HepG2 (cell line): ENCODE results near the gene RAB43. TPM values are rescaled to one million over a fixed set of nuclear protein-coding genes. Genes with fewer than 3 reads are reported as not detected.

ENCODE experiments used
- ATAC-seq: fragments of 200-7000 bp; cut with Tn5 transposase; 3 replicates; pipeline ENCODE4 v1.9.1; 2020; ENCODE audit warnings: mild to moderate bottlenecking, moderate library complexity
- BruUV-seq: library from RNA; stranded (reverse); fragments of 400-500 nt; replicated peaks from 2 replicates; lab custom pipeline; 2021; lab: Mats Ljungman, UMichigan
- CTCF ChIA-PET: fragments of 300-600 bp; formaldehyde crosslinking; extraction: SDS; loops from one replicate; lab custom pipeline; 2021; ENCODE audit warnings: low total read pairs, inconsistent platforms, low intra/inter-chr PET ratio; lab: Yijun Ruan, JAX
- POLR2A ChIA-PET: fragments of 350-600 bp; sonication (Branson Sonifier 250); formaldehyde crosslinking; loops from one replicate; lab custom pipeline; 2020; ENCODE audit warnings: antibody characterized with exemption, inconsistent platforms; lab: Yijun Ruan, JAX
- DNase-seq: peaks from one replicate; pipeline ENCODE4 v3.0.0-alpha.2; 2015; ENCODE audit warnings: low spot score
- FAIRE-seq: peaks from 3 replicates; lab custom pipeline; 2011; peaks lifted over from hg19 to GRCh38; lab: Jason Lieb, UNC
- H2AFZ ChIP-seq: one replicate; pipeline ENCODE4 v1.6.1; 2011; ENCODE audit warnings: low read length, inconsistent platforms
- H3K27ac ChIP-seq: fragments of 300-600 bp; 3 replicates; pipeline ENCODE4 v1.8.0; 2011; ENCODE audit warnings: mixed run types, mild to moderate bottlenecking, mixed read lengths, low read length, inconsistent platforms; ENCODE audit not compliant: insufficient read depth; ENCODE audit errors: extremely low read length
- H3K27me3 ChIP-seq, 2 experiments: fragments of 200-600 bp in 1 of 2; 2 replicates in 1 of 2; 3 replicates in 1 of 2; pipeline versions ENCODE4 v1.6.0 to v1.8.0; 2011; ENCODE audit warnings: low read length in 2 of 2, mild to moderate bottlenecking in 2 of 2, moderate library complexity in 2 of 2, inconsistent platforms in 1 of 2; ENCODE audit not compliant: insufficient read depth in 2 of 2, control insufficient read depth in 1 of 2
- H3K36me3 ChIP-seq, 2 experiments: fragments of 200-600 bp in 1 of 2; replicated peaks in 1 of 2; 2 replicates in 1 of 2; 3 replicates in 1 of 2; pipeline versions ENCODE4 v1.5.1 to v1.8.0; 2011; ENCODE audit warnings: low read length in 2 of 2, inconsistent platforms in 1 of 2; ENCODE audit not compliant: insufficient read depth in 2 of 2, control insufficient read depth in 1 of 2
- H3K4me1 ChIP-seq: 2 replicates; pipeline ENCODE4 v1.5.1; 2012; ENCODE audit warnings: low read length, inconsistent platforms; ENCODE audit not compliant: insufficient read depth
- H3K4me2 ChIP-seq: 2 replicates; pipeline ENCODE4 v1.6.0; 2011; ENCODE audit warnings: low read depth, low read length, inconsistent platforms
- H3K4me3 ChIP-seq, 3 experiments: fragments of 200-600 bp in 1 of 3; sonication (generic), shearing (Covaris generic) in 1 of 3; replicated peaks in 1 of 3; 2 replicates each; pipeline ENCODE4 v1.5.1; 2011 to 2016; ENCODE audit warnings: low read length in 3 of 3, inconsistent platforms in 2 of 3, low read depth in 2 of 3, mild to moderate bottlenecking in 2 of 3, control low read depth in 1 of 3, mixed read lengths in 1 of 3; ENCODE audit not compliant: insufficient read depth in 1 of 3
- H3K79me2 ChIP-seq: one replicate; pipeline ENCODE4 v1.6.1; 2011; ENCODE audit warnings: low read length, inconsistent platforms; ENCODE audit not compliant: insufficient read depth
- H3K9ac ChIP-seq: 2 replicates; pipeline ENCODE4 v1.6.0; 2011; ENCODE audit warnings: mild to moderate bottlenecking, low read depth, low read length, inconsistent platforms; ENCODE audit not compliant: insufficient read depth
- H3K9me3 ChIP-seq: 2 replicates; pipeline ENCODE4 v1.5.1; 2012; ENCODE audit warnings: mild to moderate bottlenecking, low read length
- H4K20me1 ChIP-seq: 2 replicates; pipeline ENCODE4 v1.6.0; 2011; ENCODE audit warnings: inconsistent platforms, mild to moderate bottlenecking, low read length, moderate library complexity; ENCODE audit not compliant: insufficient read depth
- ASH2L ChIP-seq: fragments of 300-600, 200-600 bp; sonication (generic); IDR thresholded peaks from 2 replicates; pipeline ENCODE4 v1.7.0; 2017; ENCODE audit warnings: low read depth, mild to moderate bottlenecking, moderate library complexity, mixed read lengths, low read length; ENCODE audit not compliant: insufficient read length
- HINFP ChIP-seq: sonication (generic); formaldehyde crosslinking; IDR thresholded peaks from 2 replicates; pipeline ENCODE4 v1.4.0; 2020; ENCODE audit warnings: low read depth, mild to moderate bottlenecking, missing genetic modification reagents
- HMGXB3 ChIP-seq: sonication (generic); formaldehyde crosslinking; IDR thresholded peaks from 2 replicates; pipeline ENCODE4 v1.4.0; 2020; ENCODE audit warnings: missing genetic modification reagents, borderline replicate concordance
- KDM3A ChIP-seq: IDR thresholded peaks from 2 replicates; pipeline ENCODE4 v1.6.1; 2018; ENCODE audit warnings: low read depth, missing compliant biosample characterization
- KDM4B ChIP-seq: sonication (generic); formaldehyde crosslinking; IDR thresholded peaks from 2 replicates; pipeline ENCODE4 v1.4.0; 2020; ENCODE audit warnings: missing genetic modification reagents
- MAF1 ChIP-seq: sonication (generic); formaldehyde crosslinking; IDR thresholded peaks from 2 replicates; pipeline ENCODE4 v1.5.0; 2020; ENCODE audit warnings: missing genetic modification reagents, borderline replicate concordance
- MATR3 ChIP-seq: sonication (generic); formaldehyde crosslinking; IDR thresholded peaks from 2 replicates; pipeline ENCODE4 v1.4.0; 2020; ENCODE audit warnings: missing genetic modification reagents
- MEIS1 ChIP-seq: sonication (generic); formaldehyde crosslinking; IDR thresholded peaks from 2 replicates; pipeline ENCODE4 v1.9.0; 2021; ENCODE audit warnings: mild to moderate bottlenecking, missing genetic modification reagents, moderate library complexity, borderline replicate concordance
- RBM39 ChIP-seq: fragments of 200-400 bp; formaldehyde crosslinking; IDR thresholded peaks from one replicate; pipeline ENCODE4 v1.6.1; 2018; ENCODE audit warnings: antibody characterized with exemption, mild to moderate bottlenecking, low read depth, low read length; ENCODE audit not compliant: poor library complexity, severe bottlenecking
- SAFB2 ChIP-seq: sonication (generic); formaldehyde crosslinking; IDR thresholded peaks from 2 replicates; pipeline ENCODE4 v1.5.1; 2020; ENCODE audit warnings: missing genetic modification reagents, low read depth, mild to moderate bottlenecking, borderline replicate concordance
- SKIL ChIP-seq: sonication (generic); formaldehyde crosslinking; IDR thresholded peaks from 2 replicates; pipeline ENCODE4 v1.8.0; 2022; ENCODE audit warnings: missing genetic modification reagents, mild to moderate bottlenecking, moderate library complexity, borderline replicate concordance
- TFAP4 ChIP-seq: sonication (generic); IDR thresholded peaks from 2 replicates; pipeline ENCODE4 v1.6.1; 2016; ENCODE audit warnings: low read depth, borderline replicate concordance
- ZFYVE20 ChIP-seq: sonication (generic); formaldehyde crosslinking; IDR thresholded peaks from 2 replicates; pipeline ENCODE4 v1.8.0; 2023; ENCODE audit warnings: low read depth, mild to moderate bottlenecking, moderate library complexity, missing genetic modification reagents, borderline replicate concordance
- WGBS: methylation state at CpG from one replicate; pipeline ENCODE4 v1.1.6; 2017; ENCODE audit warnings: low lambda C conversion rate; 5-methylcytosine and 5-hydroxymethylcytosine counted together
- in situ Hi-C: cut with HindIII; loops from 2 replicates; pipeline ENCODE4 v1.10.0; 2017; ENCODE audit warnings: low pct_unique_long_range_greater_than_20kb; ENCODE audit not compliant: extremely low pct_ligation_motif_present
- intact Hi-C: fragments of 100-400 bp; cut with micrococcal nuclease; formaldehyde crosslinking; loops from one replicate; pipeline ENCODE4 v1.10.0; 2022; ENCODE audit not compliant: unreplicated experiment
- polyA plus RNA-seq, 8 experiments: library from polyadenylated mRNA; depleted of rRNA in 3 of 8; stranded (reverse) in 7 of 8; unstranded in 1 of 8; fragments of >200 nt; fragmentation: Illumina TruSeq in 4 of 8; extraction: Trizol in 4 of 8; gene quantifications; 2 replicates each; pipeline versions ENCODE4 v1.2.1 to v1.2.3, GENCODE V29; 2011 to 2016; ENCODE audit warnings: low read depth in 4 of 8, missing spikeins in 1 of 8, mixed read lengths in 1 of 8; ENCODE audit not compliant: insufficient read depth in 1 of 8
- total RNA-seq, 5 experiments: library from RNA; depleted of rRNA; stranded (reverse); fragments of >200 nt; fragmentation: Illumina TruSeq; extraction: Trizol; gene quantifications; 2 replicates each; pipeline ENCODE4 v1.2.3, GENCODE V29; 2016; ENCODE audit warnings: low read depth in 1 of 5
- TF ChIP-seq, protein P1 (sequence below): sonication (generic); formaldehyde crosslinking; IDR thresholded peaks from 2 replicates; pipeline ENCODE4 v1.8.0; 2022; ENCODE audit warnings: missing genetic modification reagents, mild to moderate bottlenecking, inconsistent platforms, borderline replicate concordance

The RAB43 gene
- total and polyA plus RNA-seq, 2 of the 13 experiments (the other 11 are each of a cell fraction or from before 2014, with no cell fraction given) = 11.8 to 18.4 TPM

DNA sequence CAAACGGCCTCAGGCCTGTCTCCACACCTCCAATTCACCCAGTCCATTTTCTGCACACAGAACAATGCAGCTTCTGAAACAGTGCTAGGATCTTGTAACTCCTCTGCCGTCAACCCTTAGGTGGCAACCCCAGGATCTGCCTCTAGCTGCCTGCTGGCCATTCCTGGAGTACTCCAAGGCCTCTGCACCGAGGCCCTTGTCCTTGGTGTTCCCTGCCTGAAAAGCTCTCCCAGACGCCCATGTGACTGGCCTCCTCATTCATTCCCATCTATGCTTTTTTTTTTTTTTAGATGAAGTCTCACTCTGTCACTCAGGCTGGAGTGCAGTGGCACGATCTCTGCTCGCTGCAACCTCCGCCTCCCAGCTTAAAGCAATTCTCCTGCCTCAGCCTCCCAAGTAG, 18.3 kb downstream of the RAB43 start:
- H3K36me3 ChIP-seq = peaks cover 1 to 31% of the 10 kb centered on the region in 2 experiments; a peak in 4 of 5 replicates
- no TSS peak for BruUV-seq
- CTCF ChIA-PET = no interaction called here
- H3K9ac ChIP-seq = no peak overlapping the region
- peaks cover 9% of the 10 kb centered on the region; the same call in 1 of the 2 replicates for H3K4me1 ChIP-seq
- H3K9me3 ChIP-seq = no peaks in the 10 kb centered on the region
- intact Hi-C loops = no loop called here
- no peak for ATAC-seq
- no peak for DNase-seq
- H3K4me2 ChIP-seq = no peak overlapping the region
- WGBS = 86% methylated on average over 7 of the region's 7 CpGs
- no peak overlapping the region for H3K4me3 ChIP-seq
- H4K20me1 ChIP-seq = peaks cover 28% of the 10 kb centered on the region; the same call in 1 of the 2 replicates
- H3K27me3 ChIP-seq = no peaks in the 10 kb centered on the region
- POLR2A ChIA-PET = no interaction called here
- H3K27ac ChIP-seq = no peak overlapping the region
- no peak for FAIRE-seq
- no peak overlapping the region for H2AFZ ChIP-seq
- peaks cover 44% of the 10 kb centered on the region for H3K79me2 ChIP-seq
- in situ Hi-C loops = no loop called here
- TF ChIP-seq TFAP4 = no peak
- no peak for TF ChIP-seq ZFYVE20
- no peak for TF ChIP-seq KDM3A (CRISPR knock-in tag)
- TF ChIP-seq HMGXB3 (CRISPR knock-in tag) = no peak
- TF ChIP-seq ASH2L = no peak
- no peak for TF ChIP-seq MAF1 (CRISPR knock-in tag)
- no peak for TF ChIP-seq SAFB2 (CRISPR knock-in tag)
- no peak for TF ChIP-seq MEIS1 (CRISPR knock-in tag)
- TF ChIP-seq MATR3 (CRISPR knock-in tag) = no peak
- no peak for TF ChIP-seq HINFP (CRISPR knock-in tag)
- TF ChIP-seq, protein P1, sequence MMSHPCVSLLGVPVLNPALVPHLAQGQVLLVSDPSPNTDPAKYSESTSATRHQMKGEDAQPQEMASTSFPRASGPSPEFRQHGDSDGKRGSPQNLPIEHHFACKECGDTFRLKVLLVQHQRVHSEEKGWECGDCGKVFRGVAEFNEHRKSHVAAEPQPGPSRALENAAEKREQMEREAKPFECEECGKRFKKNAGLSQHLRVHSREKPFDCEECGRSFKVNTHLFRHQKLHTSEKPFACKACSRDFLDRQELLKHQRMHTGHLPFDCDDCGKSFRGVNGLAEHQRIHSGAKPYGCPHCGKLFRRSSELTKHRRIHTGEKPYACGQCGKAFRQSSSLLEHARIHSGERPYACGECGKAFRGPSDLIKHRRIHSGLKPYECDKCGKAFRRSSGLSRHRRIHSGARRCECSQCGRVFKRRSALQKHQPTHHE = no peak
- TF ChIP-seq KDM4B (CRISPR knock-in tag) = no peak
- no peak for TF ChIP-seq SKIL
- TF ChIP-seq RBM39 = no peak
